Mesothelial cell of epicardium (in vitro differentiated cells): ENCODE results near the gene HNRNPM. TPM values are rescaled to one million over a fixed set of nuclear protein-coding genes. Genes with fewer than 3 reads are reported as not detected.

Experiments
- DNase-seq, 2 experiments: peaks; one replicate each; pipeline ENCODE4 v3.0.0; 2021; ENCODE audit warnings: low spot score in 2 of 2; ENCODE audit not compliant: unreplicated experiment in 2 of 2
- H3K27ac Mint-ChIP-seq: 2 replicates; pipeline ENCODE4 v1.8.0; 2021; ENCODE audit warnings: mixed read lengths
- H3K27me3 Mint-ChIP-seq: 2 replicates; pipeline ENCODE4 v1.8.0; 2021; ENCODE audit warnings: low read depth, mixed read lengths
- H3K36me3 Mint-ChIP-seq: 2 replicates; pipeline ENCODE4 v1.8.0; 2021; ENCODE audit warnings: mixed read lengths
- H3K4me1 Mint-ChIP-seq: 2 replicates; pipeline ENCODE4 v1.8.0; 2021; ENCODE audit warnings: mixed read lengths
- H3K4me3 Mint-ChIP-seq: 2 replicates; pipeline ENCODE4 v1.8.0; 2021; ENCODE audit warnings: mild to moderate bottlenecking, moderate library complexity, mixed read lengths
- H3K9me3 Mint-ChIP-seq: 2 replicates; pipeline ENCODE4 v1.8.0; 2021; ENCODE audit warnings: mixed read lengths
- CTCF ChIP-seq: fragments of 200-600 bp; sonication (generic); IDR thresholded peaks from one replicate; pipeline ENCODE4 v1.5.0; 2021; ENCODE audit warnings: antibody characterized with exemption; ENCODE audit not compliant: unreplicated experiment
- total RNA-seq: library from RNA; stranded (reverse); gene quantifications from 3 replicates; pipeline ENCODE4 v1.2.1, GENCODE V29; 2021

HNRNPM gene
- total RNA-seq, 1 donor from 2014 or later: 249 TPM

DNA sequence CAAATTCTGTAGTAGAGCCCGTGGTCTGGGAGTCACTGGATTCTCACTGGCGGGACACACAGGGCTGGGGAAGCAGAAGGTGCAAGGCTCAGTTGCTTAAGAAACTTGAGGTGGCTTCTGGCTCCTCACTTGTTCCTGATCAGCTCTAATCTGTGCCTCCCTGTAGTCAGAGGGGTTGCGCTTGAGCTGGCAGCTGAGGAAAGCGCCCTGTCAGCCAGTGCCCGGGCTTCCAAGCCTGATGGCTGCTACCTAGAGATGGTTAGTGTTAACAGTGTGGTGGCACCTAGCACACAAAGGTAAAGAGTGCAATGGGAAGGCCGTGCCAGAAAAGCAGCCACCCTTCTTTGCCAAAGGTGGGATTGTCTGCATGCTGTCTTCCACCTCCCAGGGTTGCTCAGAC is 8.8 kb downstream of the HNRNPM start:
- H3K9me3 Mint-ChIP-seq: no peaks in the 10 kb centered on the region
- no peak for DNase-seq
- H3K4me1 Mint-ChIP-seq: peaks cover 47% of the 10 kb centered on the region
- no peaks in the 10 kb centered on the region for H3K27me3 Mint-ChIP-seq
- H3K36me3 Mint-ChIP-seq: peaks cover 10% of the 10 kb centered on the region
- TF ChIP-seq CTCF: no peak
- H3K4me3 Mint-ChIP-seq: no peak overlapping the region
- peak overlapping the region; percentile 39 for H3K27ac Mint-ChIP-seq

DNA sequence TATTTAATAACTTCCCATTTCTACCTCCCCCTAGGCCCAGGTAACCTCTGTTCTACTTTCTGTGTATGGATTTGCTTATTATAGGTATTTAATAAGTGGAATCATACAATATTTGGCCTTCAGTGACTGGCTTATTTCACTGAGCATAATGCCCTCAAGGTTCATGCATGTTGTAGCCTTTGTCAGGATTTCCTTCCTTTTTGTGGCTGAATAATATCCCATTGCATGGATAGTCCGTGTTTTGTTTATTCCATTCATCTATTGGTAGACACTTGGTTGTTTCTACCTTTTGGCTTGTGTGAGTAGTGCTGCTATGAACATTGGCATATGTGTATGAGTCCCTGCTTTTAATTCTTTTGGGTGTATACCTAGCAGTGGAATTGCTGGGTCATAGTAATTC is 9.4 kb downstream of the HNRNPM start:
- no peak for TF ChIP-seq CTCF

DNA sequence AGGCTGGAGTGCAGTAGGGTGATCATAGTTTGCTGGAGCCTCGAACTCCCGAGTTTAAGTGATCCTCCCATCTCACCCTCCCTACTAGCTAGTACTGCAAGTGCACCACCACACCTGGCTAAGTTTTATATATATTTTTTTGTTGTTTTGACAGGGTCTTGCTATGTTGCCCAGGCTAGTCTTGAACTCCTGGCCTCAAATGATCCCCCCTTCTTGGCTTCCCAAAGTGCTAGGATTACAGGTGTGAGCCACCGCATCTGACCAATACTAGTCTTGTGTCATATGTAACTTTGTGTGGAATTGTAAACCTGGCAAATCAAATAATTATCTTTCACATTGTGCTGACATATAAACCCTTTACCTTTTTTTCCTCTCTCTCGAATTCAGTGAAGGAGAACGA is 10.2 kb downstream of the HNRNPM start:
- Mint-ChIP-seq H3K9me3 (no peaks in the 10 kb centered on the region), H3K4me1 (peaks cover 52% of the 10 kb centered on the region), H3K27me3 (no peaks in the 10 kb centered on the region), H3K36me3 (peaks cover 10% of the 10 kb centered on the region), H3K4me3 (no peak overlapping the region), H3K27ac (no peak overlapping the region)
- DNase-seq: no peak
- TF ChIP-seq CTCF: no peak

More for the DNA sequence above, 9.4 kb downstream of the HNRNPM start:
- Mint-ChIP-seq H3K4me3 (no peak overlapping the region), H3K36me3 (peaks cover 10% of the 10 kb centered on the region), H3K9me3 (no peaks in the 10 kb centered on the region), H3K27me3 (no peaks in the 10 kb centered on the region), H3K4me1 (peaks cover 48% of the 10 kb centered on the region), H3K27ac (no peak overlapping the region)
- no peak for DNase-seq

DNA sequence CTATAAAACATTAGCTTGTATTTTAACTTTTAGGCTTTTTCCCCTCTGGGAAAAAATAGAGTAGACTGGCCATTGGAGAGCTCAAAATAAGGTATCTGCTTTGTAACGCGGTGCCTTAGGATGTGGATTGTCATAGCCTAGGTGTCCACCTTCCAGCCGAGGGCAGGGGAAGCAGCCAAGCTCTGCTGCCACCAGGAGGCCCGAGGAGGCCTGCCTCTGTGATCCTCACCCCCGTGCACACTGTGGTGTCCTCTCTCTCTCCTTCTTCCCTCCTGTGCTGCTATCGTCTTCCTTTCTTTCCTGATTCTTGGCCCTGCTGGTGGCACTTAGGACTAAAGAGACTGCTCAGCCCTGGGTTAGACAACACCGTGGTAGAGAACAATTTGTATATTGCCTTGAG is 11.3 kb downstream of the HNRNPM start:
- TF ChIP-seq CTCF: no peak
- Mint-ChIP-seq H3K4me3 (no peak overlapping the region), H3K27ac (peak overlapping the region; percentile 71), H3K27me3 (no peaks in the 10 kb centered on the region), H3K36me3 (peaks cover 10% of the 10 kb centered on the region), H3K4me1 (peaks cover 59% of the 10 kb centered on the region), H3K9me3 (no peaks in the 10 kb centered on the region)
- no peak for DNase-seq

DNA sequence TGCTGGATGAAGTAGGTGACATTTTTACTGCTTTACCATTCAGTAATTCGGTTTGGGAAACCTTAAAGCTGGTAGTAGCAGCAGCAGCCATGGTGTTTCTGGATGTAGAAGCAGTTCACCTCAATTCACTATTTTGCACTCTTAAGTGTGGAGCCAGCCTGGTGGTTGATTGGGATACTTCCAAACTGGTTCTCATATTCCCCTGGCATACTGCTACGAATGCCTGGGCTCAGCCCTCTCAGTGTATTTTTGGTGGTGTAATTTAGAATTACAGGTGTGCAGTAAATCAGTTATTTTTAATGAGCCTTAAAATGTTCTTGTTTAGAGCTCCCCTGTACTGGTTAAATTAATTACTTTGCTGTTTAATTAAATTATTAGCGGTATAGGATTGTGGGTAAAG is 12.4 kb downstream of the HNRNPM start:
- H3K27me3 Mint-ChIP-seq: no peaks in the 10 kb centered on the region
- peaks cover 60% of the 10 kb centered on the region for H3K4me1 Mint-ChIP-seq
- no peak for DNase-seq
- no peak overlapping the region for H3K4me3 Mint-ChIP-seq
- H3K36me3 Mint-ChIP-seq: peaks cover 10% of the 10 kb centered on the region
- no peak overlapping the region for H3K27ac Mint-ChIP-seq
- TF ChIP-seq CTCF: peak; percentile 35
- H3K9me3 Mint-ChIP-seq: no peaks in the 10 kb centered on the region

DNA sequence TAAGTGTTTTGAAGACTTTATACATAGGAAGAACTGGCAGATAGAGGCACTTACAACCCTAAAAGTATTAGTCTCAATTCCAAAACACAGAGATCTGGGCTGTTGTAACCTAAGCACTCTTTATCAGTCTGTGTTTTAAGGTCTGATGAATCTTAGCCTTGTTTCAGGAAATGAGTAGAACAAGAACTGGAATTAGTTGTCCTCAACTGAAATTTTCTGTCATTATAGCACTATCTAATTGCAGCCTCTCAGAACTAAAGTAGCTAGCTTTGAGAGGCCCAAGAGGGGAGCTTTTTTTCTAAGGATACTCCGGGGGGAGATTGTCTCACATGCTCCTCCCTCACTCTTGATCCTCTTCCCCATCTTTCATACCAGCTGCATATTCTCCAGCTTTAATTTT is 13.1 kb downstream of the HNRNPM start:
- H3K4me1 Mint-ChIP-seq: peaks cover 66% of the 10 kb centered on the region
- peaks cover 10% of the 10 kb centered on the region for H3K36me3 Mint-ChIP-seq
- TF ChIP-seq CTCF: no peak
- H3K27ac Mint-ChIP-seq: peak overlapping the region; percentile 96
- no peaks in the 10 kb centered on the region for H3K9me3 Mint-ChIP-seq
- H3K4me3 Mint-ChIP-seq: no peak overlapping the region
- DNase-seq: no peak
- no peaks in the 10 kb centered on the region for H3K27me3 Mint-ChIP-seq
